Smooth muscle cell (in vitro differentiated cells): Measurements from ENCODE around the gene CDK10. TPM values are rescaled to one million over a fixed set of nuclear protein-coding genes. Genes with fewer than 3 reads are reported as not detected.

Experiments
- DNase-seq: peaks from one replicate; lab custom pipeline; 2025; ENCODE audit not compliant: unreplicated experiment; lab: John Stamatoyannopoulos, UW
- H2AFZ ChIP-seq: fragments of 200-600 bp; sonication (generic); 2 replicates; pipeline ENCODE4 v1.6.0; 2016; ENCODE audit warnings: antibody characterized with exemption, low read depth, mild to moderate bottlenecking
- H3F3A ChIP-seq: fragments of 200-600 bp; sonication (generic); 2 replicates; pipeline ENCODE4 v1.6.0; 2017; ENCODE audit warnings: antibody characterized with exemption, low read depth
- H3K27ac ChIP-seq: fragments of 200-600 bp; sonication (generic); 2 replicates; pipeline ENCODE4 v1.5.1; 2016; ENCODE audit warnings: low read depth, mild to moderate bottlenecking
- H3K27me3 ChIP-seq: fragments of 200-600 bp; sonication (generic); 2 replicates; pipeline ENCODE4 v1.6.1; 2016; ENCODE audit warnings: low read depth, mild to moderate bottlenecking
- H3K36me3 ChIP-seq: fragments of 200-600 bp; sonication (generic); 2 replicates; pipeline ENCODE4 v1.5.1; 2016; ENCODE audit warnings: low read depth
- H3K4me1 ChIP-seq: fragments of 200-600 bp; sonication (generic); 2 replicates; pipeline ENCODE4 v1.5.1; 2016; ENCODE audit warnings: low read depth
- H3K4me2 ChIP-seq: fragments of 200-600 bp; sonication (generic); 2 replicates; pipeline ENCODE4 v1.6.0; 2016; ENCODE audit warnings: mild to moderate bottlenecking
- H3K4me3 ChIP-seq: fragments of 200-600 bp; sonication (generic); 2 replicates; pipeline ENCODE4 v1.5.1; 2016; ENCODE audit warnings: mild to moderate bottlenecking
- H3K79me2 ChIP-seq: fragments of 200-600 bp; sonication (generic); 2 replicates; pipeline ENCODE4 v1.6.0; 2016; ENCODE audit warnings: low read depth, mild to moderate bottlenecking
- H3K9ac ChIP-seq: fragments of 200-600 bp; sonication (generic); 2 replicates; pipeline ENCODE4 v1.6.0; 2016; ENCODE audit warnings: low read depth
- H3K9me3 ChIP-seq: fragments of 200-600 bp; sonication (generic); replicated peaks from 2 replicates; pipeline ENCODE4 v1.5.1; 2016; ENCODE audit warnings: low read depth
- H4K20me1 ChIP-seq: fragments of 200-600 bp; sonication (generic); 2 replicates; pipeline ENCODE4 v1.6.0; 2016; ENCODE audit warnings: low read depth
- WGBS: methylation state at CpG from one replicate; pipeline ENCODE4 v1.1.7; 2016; ENCODE audit warnings: low lambda C conversion rate; 5-methylcytosine and 5-hydroxymethylcytosine counted together
- polyA plus RNA-seq: library from polyadenylated mRNA; unstranded; fragments of >200 nt; fragmentation: Nextera tagmentation; extraction: Ambion mirVana; gene quantifications from 2 replicates; pipeline ENCODE4 v1.2.1, GENCODE V29; 2016
- total RNA-seq: library from RNA; depleted of rRNA; stranded (reverse); fragments of >200 nt; gene quantifications from 2 replicates; pipeline ENCODE4 v1.2.3, GENCODE V29; 2014
- TF ChIP-seq, protein P1 (sequence below): fragments of 200-600 bp; sonication (generic); IDR thresholded peaks from 2 replicates; pipeline ENCODE4 v1.5.1; 2017; ENCODE audit warnings: borderline replicate concordance, mild to moderate bottlenecking, antibody characterized with exemption; ENCODE audit not compliant: insufficient read depth, poor library complexity, severe bottlenecking

Gene CDK10
- total and polyA plus RNA-seq, 2 experiments from 2014 or later: 24.4 to 77.0 TPM

DNA sequence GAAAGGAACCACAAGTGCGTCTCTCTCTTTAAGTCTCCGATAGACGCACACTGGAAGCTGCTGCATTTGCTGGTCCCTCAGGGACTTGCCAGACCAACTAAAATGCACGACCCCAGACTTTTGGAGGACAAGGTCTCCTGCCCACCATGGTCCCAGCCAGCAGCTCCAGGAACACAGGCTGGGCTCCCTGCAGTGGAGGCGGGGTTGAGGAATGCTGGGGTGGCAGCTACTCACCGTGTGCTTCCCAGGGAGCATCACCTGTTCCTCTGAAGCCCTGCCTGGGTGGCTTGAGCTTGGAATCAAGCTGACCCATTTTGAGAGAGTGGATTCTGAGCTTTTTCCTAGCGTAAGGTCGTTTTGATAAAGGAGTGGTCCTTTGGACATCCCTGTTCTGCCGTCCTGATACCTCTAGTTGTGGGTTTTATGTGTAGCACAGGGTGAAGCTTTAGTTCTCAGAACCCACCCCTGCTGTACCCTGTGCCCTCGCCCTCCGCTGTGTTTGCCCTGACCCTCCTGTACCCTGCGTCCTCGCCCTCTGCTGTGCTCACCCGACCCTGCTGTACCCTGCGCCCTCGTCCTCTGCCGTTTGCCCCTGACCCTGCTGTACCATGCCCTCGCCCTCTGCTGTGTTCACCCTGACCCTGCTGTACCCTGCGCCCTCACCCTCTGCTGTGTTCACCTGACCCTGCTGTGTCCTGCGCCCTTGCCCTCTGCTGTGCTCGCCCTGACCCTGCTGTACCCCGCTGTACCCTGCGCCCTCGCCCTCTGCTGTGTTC, 45.8 kb downstream of the CDK10 start:
- Histone ChIP-seq H3K79me2 (no peaks in the 10 kb centered on the region), H3F3A (no peaks in the 10 kb centered on the region), H3K36me3 (peaks cover 9% of the 10 kb centered on the region), H2AFZ (no peak overlapping the region), H3K27me3 (no peaks in the 10 kb centered on the region), H3K9me3 (no peaks in the 10 kb centered on the region), H3K4me1 (no peaks in the 10 kb centered on the region), H3K4me3 (no peak overlapping the region), H3K4me2 (no peak overlapping the region), H3K9ac (no peak overlapping the region), H4K20me1 (peaks cover 16% of the 10 kb centered on the region), H3K27ac (no peak overlapping the region)
- TF ChIP-seq, protein P1, sequence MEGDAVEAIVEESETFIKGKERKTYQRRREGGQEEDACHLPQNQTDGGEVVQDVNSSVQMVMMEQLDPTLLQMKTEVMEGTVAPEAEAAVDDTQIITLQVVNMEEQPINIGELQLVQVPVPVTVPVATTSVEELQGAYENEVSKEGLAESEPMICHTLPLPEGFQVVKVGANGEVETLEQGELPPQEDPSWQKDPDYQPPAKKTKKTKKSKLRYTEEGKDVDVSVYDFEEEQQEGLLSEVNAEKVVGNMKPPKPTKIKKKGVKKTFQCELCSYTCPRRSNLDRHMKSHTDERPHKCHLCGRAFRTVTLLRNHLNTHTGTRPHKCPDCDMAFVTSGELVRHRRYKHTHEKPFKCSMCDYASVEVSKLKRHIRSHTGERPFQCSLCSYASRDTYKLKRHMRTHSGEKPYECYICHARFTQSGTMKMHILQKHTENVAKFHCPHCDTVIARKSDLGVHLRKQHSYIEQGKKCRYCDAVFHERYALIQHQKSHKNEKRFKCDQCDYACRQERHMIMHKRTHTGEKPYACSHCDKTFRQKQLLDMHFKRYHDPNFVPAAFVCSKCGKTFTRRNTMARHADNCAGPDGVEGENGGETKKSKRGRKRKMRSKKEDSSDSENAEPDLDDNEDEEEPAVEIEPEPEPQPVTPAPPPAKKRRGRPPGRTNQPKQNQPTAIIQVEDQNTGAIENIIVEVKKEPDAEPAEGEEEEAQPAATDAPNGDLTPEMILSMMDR: no peak
- WGBS: 96% methylated on average over 14 of the region's 24 CpGs
- no peak for DNase-seq

DNA sequence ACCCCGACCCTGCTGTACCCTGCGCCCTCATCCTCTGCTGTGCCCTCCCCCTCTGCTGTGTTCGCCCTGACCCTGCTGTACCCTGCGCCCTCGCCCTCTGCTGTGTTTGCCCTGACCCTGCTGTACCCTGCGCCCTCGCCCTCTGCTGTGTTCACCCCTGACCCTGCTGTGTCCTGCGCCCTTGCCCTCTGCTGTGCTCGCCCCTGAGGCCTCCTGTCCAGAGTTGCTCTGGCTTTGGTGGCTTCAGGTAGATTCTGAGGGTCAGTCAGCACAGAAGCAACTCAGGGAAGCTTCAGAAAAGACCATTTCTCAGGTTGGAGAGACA, 46.4 kb downstream of the CDK10 start:
- TF ChIP-seq, protein P1: no peak
- H3K4me2 ChIP-seq: no peak overlapping the region
- no peak overlapping the region for H2AFZ ChIP-seq
- no peaks in the 10 kb centered on the region for H3K27me3 ChIP-seq
- H4K20me1 ChIP-seq: peaks cover 10% of the 10 kb centered on the region
- 95% methylated on average over 9 of the region's 9 CpGs for WGBS
- no peak overlapping the region for H3K27ac ChIP-seq
- no peak overlapping the region for H3K4me3 ChIP-seq
- no peaks in the 10 kb centered on the region for H3K79me2 ChIP-seq
- H3K9ac ChIP-seq: no peak overlapping the region
- no peak for DNase-seq
- H3K36me3 ChIP-seq: peaks cover 9% of the 10 kb centered on the region
- no peaks in the 10 kb centered on the region for H3K9me3 ChIP-seq
- no peaks in the 10 kb centered on the region for H3F3A ChIP-seq
- no peaks in the 10 kb centered on the region for H3K4me1 ChIP-seq

DNA sequence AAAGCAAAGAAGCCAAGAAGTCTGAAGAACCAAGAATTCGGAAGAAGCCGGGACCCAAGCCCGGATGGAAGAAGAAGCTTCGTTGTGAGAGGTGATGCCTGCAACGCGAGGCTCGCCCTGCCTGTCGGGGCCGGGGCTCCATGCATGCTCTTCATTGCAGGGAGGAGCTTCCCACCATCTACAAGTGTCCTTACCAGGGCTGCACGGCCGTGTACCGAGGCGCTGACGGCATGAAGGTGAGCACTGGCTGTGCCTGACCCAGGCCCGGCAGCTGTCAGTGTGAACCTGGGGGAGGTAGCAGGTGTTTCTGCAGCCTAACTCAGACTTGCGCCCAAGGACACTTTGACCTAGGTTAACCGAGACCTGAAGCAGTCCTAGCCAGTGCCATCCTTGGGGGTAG, 46.8 kb downstream of the CDK10 start:
- Histone ChIP-seq H3K9me3 (no peaks in the 10 kb centered on the region), H3K4me3 (no peak overlapping the region), H3K4me2 (no peak overlapping the region), H3K79me2 (no peaks in the 10 kb centered on the region), H3F3A (no peaks in the 10 kb centered on the region), H3K9ac (no peak overlapping the region), H2AFZ (no peak overlapping the region), H3K4me1 (no peaks in the 10 kb centered on the region), H3K27me3 (no peaks in the 10 kb centered on the region), H4K20me1 (peaks cover 10% of the 10 kb centered on the region), H3K36me3 (peaks cover 9% of the 10 kb centered on the region), H3K27ac (no peak overlapping the region)
- no peak for DNase-seq
- WGBS: 93% methylated on average over 17 of the region's 17 CpGs
- TF ChIP-seq, protein P1: no peak

DNA sequence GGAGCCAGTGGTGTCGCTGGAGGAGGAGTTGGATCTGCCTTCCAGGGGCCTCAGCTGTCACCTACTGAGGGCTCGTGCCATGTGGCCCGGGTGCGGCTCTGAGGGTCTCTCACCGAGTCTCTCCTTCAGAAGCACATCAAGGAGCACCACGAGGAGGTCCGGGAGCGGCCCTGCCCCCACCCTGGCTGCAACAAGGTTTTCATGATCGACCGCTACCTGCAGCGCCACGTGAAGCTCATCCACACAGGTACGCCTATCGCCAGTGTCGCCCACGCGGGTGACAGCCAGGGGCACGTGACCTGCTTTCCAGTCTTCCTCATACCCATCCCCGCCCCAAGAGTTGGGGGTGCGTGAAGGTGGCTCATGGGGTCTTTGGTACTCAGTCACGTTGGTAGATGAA, 47.3 kb downstream of the CDK10 start:
- H3K27ac ChIP-seq: no peak overlapping the region
- DNase-seq: no peak
- TF ChIP-seq, protein P1: no peak
- no peaks in the 10 kb centered on the region for H3K4me1 ChIP-seq
- H3K9ac ChIP-seq: no peak overlapping the region
- no peak overlapping the region for H3K4me3 ChIP-seq
- no peak overlapping the region for H3K4me2 ChIP-seq
- H3K9me3 ChIP-seq: no peaks in the 10 kb centered on the region
- H3K36me3 ChIP-seq: peaks cover 9% of the 10 kb centered on the region
- H3F3A ChIP-seq: no peaks in the 10 kb centered on the region
- peaks cover 10% of the 10 kb centered on the region for H4K20me1 ChIP-seq
- no peak overlapping the region for H2AFZ ChIP-seq
- no peaks in the 10 kb centered on the region for H3K79me2 ChIP-seq
- H3K27me3 ChIP-seq: no peaks in the 10 kb centered on the region
- WGBS: 94% methylated on average over 21 of the region's 21 CpGs
